Sigmoid colon (tissue), 4 donors: ENCODE data around the gene GPX3.

Experiments
- CTCF ChIP-seq, 4 experiments: fragments of 450-650 bp in 3 of 4; fragments of 200-600 bp in 1 of 4; IDR thresholded peaks; one replicate each; pipeline ENCODE4 v1.5.1; 2016 to 2019; ENCODE audit warnings: antibody characterized with exemption in 4 of 4, mild to moderate bottlenecking in 3 of 4, moderate library complexity in 2 of 4
- EP300 ChIP-seq, 4 donors: sonication (generic); formaldehyde crosslinking; IDR thresholded peaks; one replicate each; pipeline ENCODE4 v1.6.1; 2017; ENCODE audit warnings: antibody characterized with exemption in 4 of 4
- POLR2A ChIP-seq, 2 donors: fragments of 450-650 bp; IDR thresholded peaks; one replicate each; pipeline ENCODE4 v1.6.1; 2016; ENCODE audit warnings: antibody characterized with exemption in 2 of 2, mild to moderate bottlenecking in 2 of 2, moderate library complexity in 2 of 2

- TF ChIP-seq POLR2A (IDR thresholded peaks at IDR 0.05) (no peak), CTCF (IDR thresholded peaks at IDR 0.05) (no peak), EP300 (IDR thresholded peaks at IDR 0.05) (no peak)
These were observed 9.6 kb downstream of the GPX3 start for GRCh38 chr5:151030056-151030336.
